GM12891 (cell line): ENCODE data around the gene HEXD.

Experiments
- DNase-seq: peaks from one replicate; pipeline ENCODE4 v3.0.0; 2011; ENCODE audit warnings: low spot score; ENCODE audit not compliant: insufficient read length
- FAIRE-seq: peaks from 2 replicates; lab custom pipeline; 2011; peaks lifted over from hg19 to GRCh38; lab: Jason Lieb, UNC
- PAX5 ChIP-seq: IDR thresholded peaks from 2 replicates; pipeline ENCODE4 v1.6.1; 2011; ENCODE audit warnings: low read length, moderate library complexity, mild to moderate bottlenecking; ENCODE audit not compliant: insufficient read depth, severe bottlenecking
- POLR2A ChIP-seq: IDR thresholded peaks from 2 replicates; pipeline ENCODE4 v1.6.1; 2011; ENCODE audit warnings: low read depth, low read length, control low read depth
- POLR2AphosphoS5 ChIP-seq: IDR thresholded peaks from 2 replicates; pipeline ENCODE4 v1.6.1; 2011; ENCODE audit warnings: low read depth, low read length, control low read depth
- POU2F2 ChIP-seq: IDR thresholded peaks from 2 replicates; pipeline ENCODE4 v1.6.1; 2011; ENCODE audit warnings: low read depth, mild to moderate bottlenecking, control low read depth, low read length, moderate library complexity
- SPI1 ChIP-seq: IDR thresholded peaks from 2 replicates; pipeline ENCODE4 v1.6.1; 2011; ENCODE audit warnings: low read depth, low read length, control low read depth
- TAF1 ChIP-seq: IDR thresholded peaks from 2 replicates; pipeline ENCODE4 v1.6.1; 2011; ENCODE audit warnings: low read depth, low read length, control low read depth

Gene HEXD

DNA sequence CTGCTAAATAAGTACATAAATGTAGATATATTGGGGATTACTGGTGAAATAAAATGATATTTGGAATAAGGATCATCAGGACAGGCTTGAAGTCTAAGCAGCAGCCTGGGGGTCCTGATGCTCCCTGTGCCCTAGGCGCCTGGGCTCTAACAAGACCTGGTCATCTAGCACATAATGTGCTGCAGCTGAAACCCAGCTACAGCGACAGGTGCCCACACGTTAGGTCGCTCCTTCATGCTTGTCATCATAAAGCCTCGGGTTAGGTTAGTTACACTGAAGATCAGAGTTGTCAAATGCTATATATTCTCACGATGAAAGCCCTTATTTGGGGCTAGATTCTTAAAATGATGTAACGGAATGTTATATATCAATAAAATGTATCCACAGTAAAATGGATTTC lies 51.9 kb downstream of the HEXD start:
- FAIRE-seq (no peak), DNase-seq (no peak)
- no peak for TF ChIP-seq SPI1
- no peak for TF ChIP-seq POLR2AphosphoS5
- no peak for TF ChIP-seq POU2F2
- no peak for TF ChIP-seq TAF1
- no peak for TF ChIP-seq PAX5
- no peak for TF ChIP-seq POLR2A

DNA sequence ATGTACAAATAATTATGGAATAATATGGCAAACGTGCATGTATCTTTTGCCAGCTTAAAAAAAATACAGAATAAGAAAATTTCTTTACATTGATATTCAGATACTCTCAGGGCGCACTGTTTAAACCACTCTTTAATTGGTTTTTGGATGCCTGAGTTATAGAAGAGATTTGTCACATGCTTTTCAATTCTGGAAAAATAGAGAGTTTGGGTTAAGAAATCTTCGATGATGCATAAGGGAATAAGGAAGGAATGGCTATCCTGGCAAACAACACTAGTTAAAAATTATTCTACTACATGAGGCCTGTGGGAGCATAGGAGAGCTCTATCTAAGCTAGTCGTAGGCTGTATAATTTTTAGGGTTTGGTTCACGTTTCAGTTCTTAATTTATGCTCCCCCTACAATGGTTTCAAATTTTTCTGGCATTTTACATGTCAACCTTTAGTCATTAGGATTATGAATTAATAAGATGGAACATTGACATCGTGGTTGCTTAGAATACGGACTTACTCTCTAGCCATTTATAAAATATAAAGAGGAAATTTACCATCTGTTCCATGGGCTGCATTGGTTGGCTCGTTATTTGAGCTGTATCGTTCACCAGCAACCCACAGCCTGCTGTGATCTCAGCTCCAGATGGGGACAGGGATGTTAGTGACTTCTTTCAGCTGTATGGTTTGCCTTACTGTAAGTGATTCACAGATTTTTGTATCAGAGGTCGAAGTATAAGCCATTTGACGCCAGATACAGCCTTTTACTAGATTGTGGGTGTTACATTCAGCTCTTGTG lies 56.3 kb downstream of the HEXD start:
- FAIRE-seq (no peak), DNase-seq (no peak)
- TF ChIP-seq PAX5 (no peak), POLR2A (no peak), POU2F2 (no peak), SPI1 (no peak), TAF1 (no peak), POLR2AphosphoS5 (no peak)

DNA sequence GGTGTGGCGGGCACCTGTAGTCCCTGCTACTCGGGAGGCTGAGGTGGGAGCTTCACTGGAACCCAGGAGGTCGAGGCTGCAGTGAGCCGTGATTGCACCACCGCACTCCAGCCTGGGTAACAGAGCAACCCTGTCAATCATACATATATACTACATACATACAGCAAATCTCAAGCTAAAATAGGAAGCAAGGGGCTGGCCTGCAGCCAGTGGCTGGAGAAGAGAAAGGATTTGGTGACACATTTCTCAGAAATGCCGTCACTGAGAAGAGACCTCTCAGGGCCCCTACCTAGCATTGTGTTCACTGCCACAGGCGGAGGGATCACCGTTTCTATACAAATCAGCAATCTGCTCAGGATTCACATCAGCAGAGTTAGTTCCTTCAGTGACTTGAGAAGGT lies 57.3 kb downstream of the HEXD start:
- TF ChIP-seq SPI1 (no peak), POLR2AphosphoS5 (no peak), PAX5 (no peak), TAF1 (no peak), POLR2A (no peak), POU2F2 (no peak)
- FAIRE-seq, result no peak
- DNase-seq, result no peak

DNA sequence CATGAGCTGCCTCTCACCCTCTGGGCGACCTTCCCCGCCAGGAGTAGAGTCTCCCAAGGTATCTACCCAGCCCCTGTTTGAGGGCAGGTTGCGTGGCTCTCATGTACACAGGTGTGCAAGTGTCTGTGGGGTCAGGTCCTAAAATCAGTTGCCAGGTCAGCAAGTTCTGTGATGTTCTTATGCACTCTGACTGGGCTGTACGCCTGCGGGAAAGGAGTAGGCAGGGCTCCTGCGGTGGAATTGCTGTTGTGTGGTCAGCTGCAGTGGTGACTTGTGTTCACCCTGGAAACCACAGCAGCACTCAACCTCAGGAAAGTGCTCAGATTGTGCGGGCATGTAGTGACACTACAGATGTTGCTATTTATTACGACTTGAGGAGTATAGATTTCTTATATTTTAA lies 59.8 kb downstream of the HEXD start:
- TF ChIP-seq TAF1 (no peak), PAX5 (no peak), POLR2A (no peak), POU2F2 (no peak), POLR2AphosphoS5 (no peak), SPI1 (no peak)
- no peak for FAIRE-seq

DNA sequence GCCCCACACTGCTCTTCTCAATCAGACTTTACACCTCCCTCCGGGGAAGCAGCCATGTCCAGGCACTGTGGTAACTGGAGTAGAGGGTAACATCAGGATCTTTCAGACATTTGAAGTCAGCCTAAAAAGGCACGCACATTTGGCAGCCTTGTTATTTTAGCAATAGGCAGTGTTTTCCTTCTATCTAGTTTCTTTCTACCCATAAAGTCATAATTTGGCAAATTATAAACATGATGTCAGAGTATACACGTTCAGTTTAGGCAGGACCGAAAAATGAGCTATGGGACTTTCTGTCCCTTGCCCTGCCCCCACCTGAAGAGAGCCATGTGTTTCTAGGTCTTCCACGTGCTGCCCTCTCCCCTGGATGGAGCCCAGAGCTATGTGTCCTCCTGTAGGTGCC lies 61.5 kb downstream of the HEXD start:
- TF ChIP-seq POLR2A (no peak), POLR2AphosphoS5 (no peak)
- FAIRE-seq, result no peak

More for the DNA sequence above, 59.8 kb downstream of the HEXD start:
- DNase-seq, result no peak

DNA sequence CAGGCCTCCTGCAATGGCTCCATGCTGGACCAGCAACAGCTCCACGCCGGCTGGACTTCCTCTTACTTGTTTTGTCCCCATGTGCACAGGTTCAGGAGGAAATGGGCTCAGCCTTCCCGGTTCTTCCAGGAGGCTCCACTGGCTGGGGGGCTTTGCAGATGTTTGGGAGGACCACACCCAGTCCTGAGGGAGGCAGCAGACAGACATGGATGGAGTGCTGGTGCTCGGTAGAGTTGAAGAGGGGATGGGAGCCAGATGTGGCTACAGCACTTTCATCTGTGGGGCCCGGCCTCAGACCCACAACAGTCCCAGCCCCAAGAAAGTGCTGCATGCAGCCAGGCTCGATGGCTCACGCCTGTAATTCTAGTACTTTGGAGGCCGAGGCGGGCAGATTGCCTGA lies 62.2 kb downstream of the HEXD start:
- TF ChIP-seq SPI1, result no peak
- TF ChIP-seq POLR2AphosphoS5, result no peak
- no peak for TF ChIP-seq TAF1
- TF ChIP-seq POU2F2, result no peak
- TF ChIP-seq PAX5, result no peak
- TF ChIP-seq POLR2A, result no peak
- FAIRE-seq, result no peak
- no peak for DNase-seq

More for the DNA sequence above, 61.5 kb downstream of the HEXD start:
- no peak for DNase-seq

DNA sequence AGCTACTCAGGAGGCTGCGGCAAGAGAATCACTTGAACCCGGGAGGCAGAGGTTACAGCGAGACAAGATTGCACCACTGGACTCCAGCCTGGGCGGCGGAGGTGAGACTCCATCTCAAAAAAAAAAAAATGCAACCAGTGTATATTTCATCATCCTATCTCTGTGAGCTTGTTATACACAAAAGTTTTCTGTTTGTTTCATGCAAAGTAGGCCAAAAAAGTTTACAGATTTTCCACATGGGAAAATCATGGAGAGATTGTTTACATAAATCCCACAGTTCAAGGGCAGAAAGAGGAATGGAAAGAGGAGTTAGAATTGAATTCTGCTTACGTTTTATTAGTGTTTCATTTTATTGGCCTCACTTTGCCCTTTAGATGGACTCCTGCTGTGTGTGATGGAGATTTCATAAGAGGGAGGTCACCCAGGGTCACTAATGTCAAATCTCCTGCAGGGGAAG lies 65.1 kb downstream of the HEXD start:
- FAIRE-seq, result no peak
- DNase-seq, result no peak
- TF ChIP-seq PAX5, result no peak

DNA sequence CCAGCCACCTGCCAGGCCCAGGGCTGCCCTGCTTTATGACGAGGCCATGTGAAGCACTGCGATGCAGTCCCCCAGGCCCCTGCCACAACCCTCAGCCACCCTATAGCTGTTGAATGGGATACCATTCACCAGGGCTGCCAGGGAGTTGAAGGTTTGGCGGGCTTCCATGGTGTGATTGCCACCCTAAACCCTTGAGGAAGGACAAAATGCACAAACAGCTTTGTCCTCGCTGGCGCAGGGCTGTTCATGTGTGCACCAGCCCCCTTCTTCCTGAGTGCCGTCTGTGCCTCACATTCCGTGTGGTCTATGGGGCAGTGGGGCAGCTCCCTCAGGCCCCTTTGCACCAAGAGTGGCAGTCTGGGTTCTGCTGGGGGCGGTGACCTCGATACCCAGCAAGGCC lies 65.7 kb downstream of the HEXD start:
- FAIRE-seq, result no peak
- TF ChIP-seq PAX5 (no peak), POU2F2 (no peak), POLR2AphosphoS5 (no peak), SPI1 (no peak), TAF1 (no peak), POLR2A (no peak)
- DNase-seq, result no peak

DNA sequence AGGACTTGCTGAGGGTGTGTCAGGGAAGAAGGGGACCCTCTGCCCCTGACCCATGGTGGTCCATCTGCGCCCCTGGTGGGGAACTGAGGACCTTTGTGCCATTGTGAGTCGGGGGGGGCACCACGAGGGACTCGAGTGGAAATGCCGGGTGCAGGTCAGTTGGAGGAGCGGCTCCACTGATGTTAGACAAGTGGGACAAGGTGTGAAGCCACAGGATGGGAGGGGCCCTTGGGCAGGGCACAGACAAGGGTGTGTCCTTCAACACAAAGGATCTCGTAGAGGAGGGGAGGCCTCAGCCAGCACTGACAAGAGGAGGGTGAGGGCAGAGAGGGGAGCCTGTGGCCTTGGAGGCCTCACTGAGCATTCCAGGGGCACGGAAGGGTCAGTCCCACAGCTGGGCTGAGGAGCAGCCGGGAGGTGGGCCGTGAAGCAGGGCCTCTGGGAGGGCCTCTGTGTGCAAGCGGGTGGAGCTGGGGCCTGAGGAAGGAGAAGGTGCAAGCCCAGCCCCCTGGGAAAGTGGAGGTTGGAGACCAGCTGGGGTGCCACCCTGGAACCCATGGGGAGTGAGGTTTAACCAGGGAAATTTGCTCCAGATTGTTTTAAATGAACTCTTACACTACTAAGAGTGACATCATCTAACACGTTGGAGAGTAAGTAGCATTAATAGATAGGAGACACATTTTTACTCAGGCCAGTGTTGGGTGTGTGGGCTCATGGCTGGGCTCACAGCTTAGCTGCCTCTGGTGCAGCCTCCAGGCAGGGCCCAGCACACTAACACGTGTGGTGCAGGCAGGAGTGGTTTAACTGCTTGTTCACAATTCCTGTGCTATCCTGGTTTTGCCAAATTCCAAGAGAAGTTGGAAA lies 68.3 kb downstream of the HEXD start:
- TF ChIP-seq TAF1 (no peak), POLR2AphosphoS5 (no peak), POU2F2 (no peak), PAX5 (no peak), SPI1 (no peak), POLR2A (no peak)
- FAIRE-seq (no peak), DNase-seq (no peak)
